SK-MEL-5 (cell line): Measurements from ENCODE around the gene DEFB126. TPM values are rescaled to one million over a fixed set of nuclear protein-coding genes. Genes with fewer than 3 reads are reported as not detected.

ENCODE experiments used
- total RNA-seq: library from RNA; depleted of rRNA; stranded (reverse); fragments of >200 nt; shearing (Covaris generic); gene quantifications from 2 replicates; pipeline ENCODE4 v1.2.3, GENCODE V29; 2014; rRNA removed

The DEFB126 gene
- total RNA-seq, 1 experiment from 2014 or later = 5.1 TPM

Other genes starting within 250 kb of the DEFB126 start
- gene DEFB125, start 54.9 kb upstream of the DEFB126 start, total RNA-seq = not detected in 2 replicates
- gene DEFB127, start 14.9 kb downstream of the DEFB126 start, total RNA-seq = not detected in 2 replicates
- not detected in 2 replicates for gene DEFB128, start 47.1 kb downstream of the DEFB126 start, total RNA-seq
- not detected in 2 replicates for gene DEFB129, start 84.7 kb downstream of the DEFB126 start, total RNA-seq
- gene DEFB132, start 115.1 kb downstream of the DEFB126 start, total RNA-seq = not detected in 2 replicates
- 1.6 and 1.7 TPM in 2 replicates for gene C20orf96, start 148.2 kb downstream of the DEFB126 start, total RNA-seq
- 25.5 and 29.7 TPM in 2 replicates for gene ZCCHC3, start 155.0 kb downstream of the DEFB126 start, total RNA-seq
- gene SOX12, start 183.0 kb downstream of the DEFB126 start, total RNA-seq = 3.1 and 3.9 TPM in 2 replicates
- gene NRSN2, start 204.5 kb downstream of the DEFB126 start, total RNA-seq = 38.2 and 41.8 TPM in 2 replicates
- 146 and 157 TPM in 2 replicates for gene TRIB3, start 238.2 kb downstream of the DEFB126 start, total RNA-seq